ENCODE data around the gene P3H2.

GRCh38 chr3:190013943-190014924 is 106.5 kb downstream of the P3H2 start:
- TF ChIP-seq YY1 (IDR thresholded peaks at IDR 0.05; ENCODE audit: insufficient read depth, insufficient read length) (no peak), ZNF274 (IDR thresholded peaks at IDR 0.05; ENCODE audit: low read depth, low read length) (no peak), SUZ12 (IDR thresholded peaks at IDR 0.05; ENCODE audit: extremely low read depth, insufficient read depth, insufficient read length) (no peak)
